OCI-LY1 (cell line): Measurements from ENCODE around the gene GNAS-AS1.
"Not testable (repeated sequence)": the region's sequence is repeated elsewhere in the genome, so short reads cannot be mapped to it uniquely, and the experiment has no call there.

Source experiments
- H2AFZ ChIP-seq: fragments of 200-600 bp; sonication (generic), shearing (Covaris generic); 2 replicates; pipeline ENCODE4 v1.6.0; 2014; ENCODE audit warnings: antibody characterized with exemption, mild to moderate bottlenecking, low read length
- H3F3A ChIP-seq: fragments of 200-600 bp; sonication (generic), shearing (Covaris generic); 2 replicates; pipeline ENCODE4 v1.6.0; 2014; ENCODE audit warnings: mild to moderate bottlenecking, antibody characterized with exemption, low read length, moderate library complexity; ENCODE audit not compliant: insufficient read depth
- H3K27ac ChIP-seq: fragments of 200-600 bp; sonication (generic); 2 replicates; pipeline ENCODE4 v1.5.1; 2014; ENCODE audit warnings: low read length, mixed run types, mild to moderate bottlenecking, low read depth; ENCODE audit not compliant: poor library complexity, severe bottlenecking
- H3K27me3 ChIP-seq: fragments of 200-600 bp; sonication (generic); 2 replicates; pipeline ENCODE4 v1.6.0; 2014; ENCODE audit warnings: antibody characterized with exemption, mild to moderate bottlenecking, low read length, moderate library complexity; ENCODE audit not compliant: insufficient read depth
- H3K36me3 ChIP-seq: fragments of 200-600 bp; sonication (generic); 2 replicates; pipeline ENCODE4 v1.6.1; 2014; ENCODE audit warnings: mild to moderate bottlenecking, antibody characterized with exemption, low read length, moderate library complexity, mixed read lengths; ENCODE audit not compliant: insufficient read depth
- H3K4me1 ChIP-seq: fragments of 200-600 bp; sonication (generic); 2 replicates; pipeline ENCODE4 v1.5.1; 2014; ENCODE audit warnings: mild to moderate bottlenecking, low read length, moderate library complexity; ENCODE audit not compliant: insufficient read depth, severe bottlenecking
- H3K4me2 ChIP-seq: fragments of 200-600 bp; sonication (generic), shearing (Covaris generic); 2 replicates; pipeline ENCODE4 v1.6.1; 2014; ENCODE audit warnings: low read length
- H3K4me3 ChIP-seq: fragments of 200-600 bp; sonication (generic); 2 replicates; pipeline ENCODE4 v1.5.1; 2014; ENCODE audit warnings: low read length, low read depth, mild to moderate bottlenecking, mixed read lengths; ENCODE audit not compliant: poor library complexity, severe bottlenecking
- H3K79me2 ChIP-seq: fragments of 200-600 bp; shearing (Covaris generic); 2 replicates; pipeline ENCODE4 v1.6.1; 2016; ENCODE audit warnings: mixed run types, low read length, mixed read lengths; ENCODE audit not compliant: insufficient read depth
- H3K9ac ChIP-seq: fragments of 200-600 bp; sonication (generic), shearing (Covaris generic); 2 replicates; pipeline ENCODE4 v1.6.1; 2014; ENCODE audit warnings: mild to moderate bottlenecking, low read length, mixed read lengths
- H3K9me2 ChIP-seq: fragments of 200-600 bp; sonication (generic), shearing (Covaris generic); 2 replicates; pipeline ENCODE4 v1.6.1; 2014; ENCODE audit warnings: low read depth, mild to moderate bottlenecking, low read length, mixed read lengths
- H3K9me3 ChIP-seq: fragments of 200-600 bp; shearing (Covaris generic); 2 replicates; pipeline ENCODE4 v1.6.1; 2014; ENCODE audit warnings: low read length, mixed read lengths
- H4K20me1 ChIP-seq: fragments of 200-600 bp; sonication (generic), shearing (Covaris generic); 2 replicates; pipeline ENCODE4 v1.6.0; 2016; ENCODE audit warnings: mild to moderate bottlenecking, low read length; ENCODE audit not compliant: insufficient read depth
- EZH2 ChIP-seq: fragments of 200-600 bp; sonication (generic), shearing (Covaris generic); IDR thresholded peaks from 2 replicates; pipeline ENCODE4 v1.8.0; 2017; ENCODE audit warnings: borderline replicate concordance, mixed run types, mild to moderate bottlenecking, antibody characterized with exemption, low read length, moderate library complexity, mixed read lengths
- TF ChIP-seq, protein P1 (sequence below): fragments of 200-600 bp; sonication (generic), shearing (Covaris generic); IDR thresholded peaks from 2 replicates; pipeline ENCODE4 v1.5.1; 2017; ENCODE audit warnings: mild to moderate bottlenecking, antibody characterized with exemption, low read length, moderate library complexity, mixed read lengths

Gene GNAS-AS1

DNA sequence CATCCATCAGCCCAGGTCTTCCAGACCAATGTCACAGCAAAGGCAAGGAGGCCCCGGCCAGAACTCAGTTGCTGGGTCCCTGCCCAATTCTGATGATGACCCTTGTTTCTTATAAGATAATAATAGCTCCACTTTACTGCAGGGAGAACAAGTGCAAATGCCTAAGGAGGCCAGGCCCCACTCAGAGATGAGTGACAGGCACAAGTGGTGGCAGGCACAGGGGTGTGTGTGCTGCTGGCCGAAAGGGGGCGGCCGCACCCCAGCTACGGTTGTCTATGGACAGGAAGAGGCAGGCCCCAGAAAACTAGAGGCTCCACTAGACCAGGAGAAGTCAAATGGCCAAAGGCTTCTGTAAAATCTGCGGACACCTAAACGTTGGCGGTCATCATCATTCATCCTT is 28.6 kb downstream of the GNAS-AS1 start:
- TF ChIP-seq, protein P1, sequence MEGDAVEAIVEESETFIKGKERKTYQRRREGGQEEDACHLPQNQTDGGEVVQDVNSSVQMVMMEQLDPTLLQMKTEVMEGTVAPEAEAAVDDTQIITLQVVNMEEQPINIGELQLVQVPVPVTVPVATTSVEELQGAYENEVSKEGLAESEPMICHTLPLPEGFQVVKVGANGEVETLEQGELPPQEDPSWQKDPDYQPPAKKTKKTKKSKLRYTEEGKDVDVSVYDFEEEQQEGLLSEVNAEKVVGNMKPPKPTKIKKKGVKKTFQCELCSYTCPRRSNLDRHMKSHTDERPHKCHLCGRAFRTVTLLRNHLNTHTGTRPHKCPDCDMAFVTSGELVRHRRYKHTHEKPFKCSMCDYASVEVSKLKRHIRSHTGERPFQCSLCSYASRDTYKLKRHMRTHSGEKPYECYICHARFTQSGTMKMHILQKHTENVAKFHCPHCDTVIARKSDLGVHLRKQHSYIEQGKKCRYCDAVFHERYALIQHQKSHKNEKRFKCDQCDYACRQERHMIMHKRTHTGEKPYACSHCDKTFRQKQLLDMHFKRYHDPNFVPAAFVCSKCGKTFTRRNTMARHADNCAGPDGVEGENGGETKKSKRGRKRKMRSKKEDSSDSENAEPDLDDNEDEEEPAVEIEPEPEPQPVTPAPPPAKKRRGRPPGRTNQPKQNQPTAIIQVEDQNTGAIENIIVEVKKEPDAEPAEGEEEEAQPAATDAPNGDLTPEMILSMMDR: peak; percentile 37; the same call in 1 of the 2 replicates
- no peak for TF ChIP-seq EZH2
- no peaks in the 10 kb centered on the region for H4K20me1 ChIP-seq
- H3K27me3 ChIP-seq: no peaks in the 10 kb centered on the region
- H3K9ac ChIP-seq: no peak overlapping the region
- no peak overlapping the region for H2AFZ ChIP-seq
- H3K4me2 ChIP-seq: no peak overlapping the region
- H3K36me3 ChIP-seq: peaks cover 7% of the 10 kb centered on the region; the same call in 1 of the 2 replicates
- H3K9me3 ChIP-seq: no peaks in the 10 kb centered on the region
- no peaks in the 10 kb centered on the region for H3K79me2 ChIP-seq
- H3F3A ChIP-seq: no peaks in the 10 kb centered on the region
- H3K27ac ChIP-seq: no peak overlapping the region
- no peaks in the 10 kb centered on the region for H3K9me2 ChIP-seq
- no peak overlapping the region for H3K4me3 ChIP-seq
- no peaks in the 10 kb centered on the region for H3K4me1 ChIP-seq

DNA sequence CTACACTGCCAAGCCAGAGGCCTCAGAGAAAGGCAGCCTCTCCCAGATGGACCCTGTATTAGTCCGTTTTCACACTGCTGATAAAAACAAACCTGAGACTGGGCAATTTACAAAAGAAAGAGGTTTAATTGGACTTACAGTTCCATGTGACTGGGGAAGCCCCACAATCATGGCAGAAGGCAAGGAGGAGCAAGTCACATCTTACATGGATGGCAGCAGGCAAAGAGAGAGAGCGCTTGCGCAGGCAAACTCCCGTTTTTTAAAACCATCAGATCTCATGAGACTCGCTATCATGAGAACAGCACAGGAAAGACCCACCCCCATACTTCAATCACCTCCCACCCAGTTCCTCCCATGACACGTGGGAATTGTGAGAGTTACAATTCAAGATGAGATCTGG is 30.2 kb downstream of the GNAS-AS1 start:
- H3K79me2 ChIP-seq, H3K4me3 ChIP-seq, H4K20me1 ChIP-seq, H3K9me2 ChIP-seq, H3K9me3 ChIP-seq, H3K36me3 ChIP-seq, H3K27me3 ChIP-seq, H3F3A ChIP-seq, H3K4me2 ChIP-seq, H3K27ac ChIP-seq, H3K4me1 ChIP-seq, H2AFZ ChIP-seq, H3K9ac ChIP-seq: not testable (repeated sequence)

DNA sequence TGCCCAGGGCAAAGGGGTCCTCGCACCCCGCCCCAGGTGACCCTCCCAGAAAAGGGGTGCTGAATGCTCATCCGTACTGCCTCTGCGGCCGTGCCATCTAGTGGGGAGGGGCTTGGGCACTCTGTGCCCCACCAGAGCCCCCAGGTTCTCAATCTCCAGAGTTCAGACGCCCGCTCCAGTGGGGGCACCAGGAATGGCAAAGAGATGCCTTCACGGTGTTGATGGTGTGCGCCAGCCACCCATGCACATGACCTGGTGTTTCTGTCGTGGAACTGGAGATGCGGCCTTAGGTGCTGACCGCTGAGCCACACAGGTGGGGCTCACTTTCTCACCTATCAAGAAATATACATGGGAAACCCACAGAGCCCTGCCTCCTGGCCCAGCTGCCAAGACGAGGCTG is 30.8 kb downstream of the GNAS-AS1 start:
- no peak for TF ChIP-seq EZH2
- TF ChIP-seq, protein P1: no peak
- Histone ChIP-seq H3K4me2 (no peak overlapping the region), H3F3A (no peaks in the 10 kb centered on the region), H3K9me3 (no peaks in the 10 kb centered on the region), H3K4me3 (no peak overlapping the region), H3K79me2 (no peaks in the 10 kb centered on the region), H3K9me2 (no peaks in the 10 kb centered on the region), H3K4me1 (no peaks in the 10 kb centered on the region), H4K20me1 (no peaks in the 10 kb centered on the region), H3K9ac (no peak overlapping the region), H3K27me3 (no peaks in the 10 kb centered on the region), H2AFZ (no peak overlapping the region), H3K36me3 (peaks cover 6% of the 10 kb centered on the region; the same call in 1 of the 2 replicates), H3K27ac (no peak overlapping the region)

DNA sequence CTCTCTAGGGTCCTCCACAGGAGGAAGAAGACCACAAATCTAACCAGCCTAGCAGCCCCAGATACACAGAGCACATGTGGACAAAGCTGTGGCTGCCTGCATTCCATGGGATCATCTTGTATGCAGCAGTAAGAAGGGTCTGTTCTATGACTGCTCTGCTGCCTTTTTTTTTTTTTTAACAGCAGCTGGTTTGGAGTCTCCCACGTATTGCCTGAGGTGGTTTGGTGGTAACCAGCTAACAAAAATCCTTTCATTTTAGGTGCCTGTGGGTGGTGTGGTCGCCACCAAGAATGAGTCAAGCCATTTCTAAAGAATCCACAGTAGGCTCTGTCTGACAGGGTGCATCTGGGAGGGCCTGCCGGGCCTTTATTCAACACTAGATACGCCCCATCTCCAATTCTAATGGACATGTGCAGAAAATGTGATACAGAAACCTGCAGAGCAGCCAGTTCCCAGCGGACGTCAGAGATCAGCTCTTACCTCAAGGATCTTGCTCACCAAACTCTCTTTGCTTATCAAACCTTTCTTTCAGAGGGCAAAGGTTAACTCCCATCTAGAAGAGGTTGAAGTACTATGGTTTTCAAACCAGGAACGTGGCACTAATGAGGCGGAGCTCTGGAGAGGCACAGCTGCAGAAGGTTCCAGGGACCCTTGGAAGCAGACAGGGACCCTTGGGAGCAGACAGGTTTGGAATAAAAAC is 32.0 kb downstream of the GNAS-AS1 start:
- no peak overlapping the region for H3K27ac ChIP-seq
- no peak overlapping the region for H3K9ac ChIP-seq
- H3F3A ChIP-seq: no peaks in the 10 kb centered on the region
- no peaks in the 10 kb centered on the region for H3K9me3 ChIP-seq
- TF ChIP-seq EZH2: no peak
- TF ChIP-seq, protein P1: no peak
- H3K9me2 ChIP-seq: no peaks in the 10 kb centered on the region
- H3K27me3 ChIP-seq: no peaks in the 10 kb centered on the region
- H3K4me1 ChIP-seq: no peaks in the 10 kb centered on the region
- no peak overlapping the region for H3K4me3 ChIP-seq
- no peaks in the 10 kb centered on the region for H4K20me1 ChIP-seq
- H3K36me3 ChIP-seq: peaks cover 4% of the 10 kb centered on the region; the same call in 1 of the 2 replicates
- H3K4me2 ChIP-seq: no peak overlapping the region
- no peaks in the 10 kb centered on the region for H3K79me2 ChIP-seq
- no peak overlapping the region for H2AFZ ChIP-seq
